A375 (cell line): ENCODE measurements around the gene PADI6. TPM values are rescaled to one million over a fixed set of nuclear protein-coding genes. Genes with fewer than 3 reads are reported as not detected.

Source experiments
- total RNA-seq: library from RNA; depleted of rRNA; stranded (reverse); fragments of >200 nt; shearing (Covaris generic); gene quantifications from 2 replicates; pipeline ENCODE4 v1.2.3, GENCODE V29; 2014; rRNA removed

The PADI6 gene
- total RNA-seq: not detected in 2 replicates

DNA sequence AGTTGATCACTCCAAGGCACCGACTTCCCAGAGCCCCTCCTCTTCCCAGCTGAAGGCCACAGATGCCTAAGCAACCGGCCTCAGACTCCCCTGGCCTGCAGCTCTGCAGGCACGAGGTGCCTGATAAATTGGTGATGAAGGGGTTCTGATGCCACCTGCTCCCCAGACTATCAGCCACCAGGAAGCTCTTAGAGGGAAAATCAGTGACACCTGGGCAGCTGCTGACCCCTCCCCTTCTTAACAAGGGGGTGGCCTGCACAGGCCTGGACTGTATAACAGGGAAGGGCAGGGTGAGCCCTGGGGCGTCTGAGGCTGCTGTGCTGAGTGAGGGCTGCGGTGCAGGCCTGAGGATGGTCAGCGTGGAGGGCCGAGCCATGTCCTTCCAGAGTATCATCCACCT lies at the start of gene PADI6:
Gene PADI6 (plus strand): TSS at position 301 of the 400 bp plus-strand sequence. CDS start 50 bp downstream, at position 351.

DNA sequence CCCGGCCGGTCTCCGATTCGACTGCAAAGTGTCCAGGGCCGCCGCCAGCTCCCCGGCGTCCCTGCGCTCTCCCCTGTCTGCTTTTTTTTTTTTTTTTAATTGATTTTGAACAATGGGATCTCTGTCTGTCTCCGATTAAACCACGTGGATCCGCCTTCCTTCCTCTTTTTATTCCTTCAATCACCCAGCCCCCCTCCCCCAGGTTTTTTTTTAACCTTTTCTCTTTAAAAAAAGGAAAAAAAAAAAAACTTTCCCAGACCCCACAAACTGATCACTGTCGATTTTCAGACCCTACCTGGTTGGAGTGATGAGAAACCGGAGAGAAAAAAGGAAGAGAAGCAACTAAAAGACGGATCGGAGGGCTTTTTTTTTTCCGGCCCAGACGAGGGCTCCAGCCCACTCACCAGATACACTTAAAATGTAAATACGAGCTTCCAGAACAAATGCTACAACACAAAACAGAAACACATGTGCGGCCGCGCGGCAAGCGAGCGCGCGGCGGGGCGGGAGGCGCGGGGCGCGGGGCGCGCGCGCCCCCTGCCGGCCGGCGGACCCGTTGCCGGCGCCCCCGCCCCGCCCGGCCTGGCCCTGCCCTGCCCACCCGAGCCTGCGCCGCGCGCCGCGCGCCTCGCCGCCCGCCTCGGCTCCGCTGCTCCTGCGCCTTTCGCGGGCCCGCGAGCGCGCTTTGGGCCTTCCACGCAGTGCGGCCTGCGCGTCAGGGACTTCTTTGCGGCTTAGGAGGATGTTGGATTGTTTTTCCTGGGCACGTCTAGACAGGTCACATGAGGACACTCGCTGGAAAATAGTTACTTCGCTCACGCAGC lies 67.5 kb downstream of the PADI6 start, which contains the start of gene RCC2:
Gene RCC2 (minus strand): TSS at position 428 of the 824 bp plus-strand sequence. CDS start 1,163 bp downstream, outside the sequence.

Other genes with a start within 250 kb of the PADI6 start
- gene PADI1, start 167.1 kb upstream of the PADI6 start, total RNA-seq: 0.23 TPM in 1 of 2 replicates, not detected in the other
- 1.3 and 2.1 TPM in 2 replicates for gene PADI3, start 123.1 kb upstream of the PADI6 start, total RNA-seq
- gene PADI4, start 64.0 kb upstream of the PADI6 start, total RNA-seq: not detected in 2 replicates
- 97.7 and 98.5 TPM in 2 replicates for gene RCC2, start 67.5 kb downstream of the PADI6 start, total RNA-seq
- gene ARHGEF10L, start 167.5 kb downstream of the PADI6 start, total RNA-seq: 4.1 and 4.6 TPM in 2 replicates